Calu3 (cell line): ENCODE measurements around the gene RTN4R. TPM values are rescaled to one million over a fixed set of nuclear protein-coding genes. Genes with fewer than 3 reads are reported as not detected.

ENCODE experiments used
- BruUV-seq: library from RNA; stranded (reverse); fragments of 400-500 nt; replicated peaks from 2 replicates; lab custom pipeline; 2021; lab: Mats Ljungman, UMichigan
- CTCF ChIA-PET: fragments of 300-600 bp; sonication (Branson Sonifier 250); formaldehyde crosslinking; loops from one replicate; lab custom pipeline; 2022; ENCODE audit warnings: antibody characterized with exemption; lab: Charles Lee
- DNase-seq: peaks from one replicate; pipeline ENCODE4 v3.0.0; 2022
- H3K27ac Mint-ChIP-seq: one replicate; pipeline ENCODE4 v1.8.0; 2022; ENCODE audit warnings: mixed read lengths; ENCODE audit not compliant: unreplicated experiment
- H3K27me3 Mint-ChIP-seq: one replicate; pipeline ENCODE4 v1.8.0; 2022; ENCODE audit warnings: mixed read lengths; ENCODE audit not compliant: unreplicated experiment
- H3K36me3 Mint-ChIP-seq: one replicate; pipeline ENCODE4 v1.8.0; 2022; ENCODE audit warnings: mild to moderate bottlenecking, moderate library complexity, mixed read lengths; ENCODE audit not compliant: insufficient read depth, unreplicated experiment
- H3K4me1 Mint-ChIP-seq: one replicate; pipeline ENCODE4 v1.8.0; 2022; ENCODE audit warnings: mild to moderate bottlenecking, low read depth, mixed read lengths; ENCODE audit not compliant: unreplicated experiment
- H3K4me3 Mint-ChIP-seq: one replicate; pipeline ENCODE4 v1.8.0; 2022; ENCODE audit warnings: mild to moderate bottlenecking, low read depth, moderate library complexity, mixed read lengths; ENCODE audit not compliant: unreplicated experiment
- H3K9me3 Mint-ChIP-seq: one replicate; pipeline ENCODE4 v1.8.0; 2022; ENCODE audit warnings: low read depth, mixed read lengths; ENCODE audit not compliant: unreplicated experiment
- CTCF ChIP-seq: fragments of 200-600 bp; IDR thresholded peaks from one replicate; pipeline ENCODE4 v1.8.0; 2022; ENCODE audit warnings: antibody characterized with exemption; ENCODE audit not compliant: unreplicated experiment
- intact Hi-C: fragments of 100-400 bp; cut with micrococcal nuclease; formaldehyde crosslinking; loops from one replicate; pipeline ENCODE4 v1.10.0; 2022; ENCODE audit not compliant: unreplicated experiment
- total RNA-seq: library from RNA; stranded (reverse); gene quantifications from 2 replicates; pipeline ENCODE4 v1.2.3, GENCODE V29; 2022

The RTN4R gene
- total RNA-seq, 1 experiment from 2014 or later = 4.1 TPM

- H3K4me3 Mint-ChIP-seq = no peak overlapping the region
- BruUV-seq = no TSS peak
- no peak overlapping the region for H3K27ac Mint-ChIP-seq
- CTCF ChIA-PET = no interaction called here
- no peak for DNase-seq
- TF ChIP-seq CTCF = no peak
- H3K4me1 Mint-ChIP-seq = no peaks in the 10 kb centered on the region
- H3K9me3 Mint-ChIP-seq = peaks cover 7% of the 10 kb centered on the region
- no peaks in the 10 kb centered on the region for H3K36me3 Mint-ChIP-seq
- intact Hi-C loops = no loop called here
- peaks cover 29% of the 10 kb centered on the region for H3K27me3 Mint-ChIP-seq
These were observed 43.9 kb downstream of the RTN4R start for GRCh38 chr22:20224256-20224626.

GRCh38 chr22:20223421-20224255 is 44.5 kb downstream of the RTN4R start:
- BruUV-seq = no TSS peak

GRCh38 chr22:20222764-20223420 is 45.2 kb downstream of the RTN4R start:
- Mint-ChIP-seq H3K4me3 (no peak overlapping the region), H3K9me3 (peaks cover 7% of the 10 kb centered on the region), H3K36me3 (no peaks in the 10 kb centered on the region), H3K27me3 (peaks cover 16% of the 10 kb centered on the region), H3K4me1 (no peaks in the 10 kb centered on the region), H3K27ac (no peak overlapping the region)
- TF ChIP-seq CTCF = no peak
- DNase-seq = no peak
- intact Hi-C loops = no loop called here
- CTCF ChIA-PET = no interaction called here
- no TSS peak for BruUV-seq

More at GRCh38 chr22:20223421-20224255, 44.5 kb downstream of the RTN4R start:
- CTCF ChIA-PET = no interaction called here
- DNase-seq = no peak
- intact Hi-C loops = no loop called here
- Mint-ChIP-seq H3K9me3 (peaks cover 7% of the 10 kb centered on the region), H3K4me1 (no peaks in the 10 kb centered on the region), H3K4me3 (no peak overlapping the region), H3K27ac (no peak overlapping the region), H3K36me3 (no peaks in the 10 kb centered on the region), H3K27me3 (peaks cover 23% of the 10 kb centered on the region)
- TF ChIP-seq CTCF = no peak

- intact Hi-C loops = no loop called here
- BruUV-seq = no TSS peak
- no peaks in the 10 kb centered on the region for H3K36me3 Mint-ChIP-seq
- CTCF ChIA-PET = no interaction called here
- TF ChIP-seq CTCF = no peak
- no peak overlapping the region for H3K4me3 Mint-ChIP-seq
- H3K27me3 Mint-ChIP-seq = peaks cover 5% of the 10 kb centered on the region
- no peak for DNase-seq
- H3K9me3 Mint-ChIP-seq = peaks cover 7% of the 10 kb centered on the region
- H3K27ac Mint-ChIP-seq = no peak overlapping the region
- H3K4me1 Mint-ChIP-seq = peaks cover 7% of the 10 kb centered on the region
These were observed 46.4 kb downstream of the RTN4R start for GRCh38 chr22:20221421-20222340.
